GM18520 (cell line): ENCODE measurements around the gene SUDS3.
"Not testable (repeated sequence)": the region's sequence is repeated elsewhere in the genome, so short reads cannot be mapped to it uniquely, and the experiment has no call there.

Experiments used
- ATAC-seq: cut with Tn5 transposase; IDR thresholded peaks from one replicate; pipeline ENCODE4 v1.9.1; 2021; ENCODE audit not compliant: unreplicated experiment

The SUDS3 gene

DNA sequence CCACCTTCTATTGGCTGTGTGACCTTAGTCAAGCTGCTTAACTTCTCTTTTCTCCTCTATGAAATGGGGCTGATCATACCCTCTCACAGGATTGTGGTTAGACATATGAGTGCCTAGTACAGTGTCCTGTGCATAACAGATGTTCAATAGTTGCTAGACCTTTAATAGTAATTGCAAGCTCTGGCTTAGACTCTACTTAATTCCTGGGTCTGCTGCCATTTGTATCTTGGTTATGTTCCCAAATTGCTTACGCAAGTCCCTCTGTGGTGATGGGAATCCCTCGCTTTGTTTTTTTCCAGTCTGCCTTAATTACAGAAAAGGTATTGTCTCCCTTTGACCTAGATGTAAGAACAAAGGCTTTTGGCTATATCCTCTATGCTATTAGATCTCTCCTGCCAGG is 15.1 kb downstream of the SUDS3 start:
- no peak for ATAC-seq

- no peak for ATAC-seq
Measured at GRCh38 chr12:118391836-118392235, 15.5 kb downstream of the SUDS3 start.

- ATAC-seq, result no peak
Measured at GRCh38 chr12:118397708-118398440, 21.5 kb downstream of the SUDS3 start.

GRCh38 chr12:118398524-118398923 is 22.2 kb downstream of the SUDS3 start:
- ATAC-seq, result no peak

DNA sequence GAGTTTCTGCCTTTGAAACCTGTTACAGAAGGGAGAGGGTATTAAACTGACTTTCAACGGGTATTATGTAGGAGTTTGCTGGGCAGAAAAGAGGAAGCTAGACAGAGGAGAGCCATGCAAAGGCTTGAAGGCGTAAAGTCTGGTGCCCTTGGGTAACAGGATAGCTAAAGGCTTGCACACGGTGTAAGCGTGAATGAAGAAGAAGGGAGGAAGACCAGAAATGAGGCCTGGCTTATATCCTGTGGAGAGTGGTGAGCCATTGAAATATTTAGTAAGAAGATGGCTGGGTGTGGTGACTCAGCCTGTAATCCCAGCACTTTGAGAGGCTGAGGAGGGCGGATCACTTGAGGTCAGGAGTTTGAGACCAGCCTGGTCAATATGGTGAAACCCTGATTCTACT is 22.6 kb downstream of the SUDS3 start:
- no peak for ATAC-seq

- ATAC-seq, result no peak
Measured at GRCh38 chr12:118402251-118402650, 25.9 kb downstream of the SUDS3 start.

DNA sequence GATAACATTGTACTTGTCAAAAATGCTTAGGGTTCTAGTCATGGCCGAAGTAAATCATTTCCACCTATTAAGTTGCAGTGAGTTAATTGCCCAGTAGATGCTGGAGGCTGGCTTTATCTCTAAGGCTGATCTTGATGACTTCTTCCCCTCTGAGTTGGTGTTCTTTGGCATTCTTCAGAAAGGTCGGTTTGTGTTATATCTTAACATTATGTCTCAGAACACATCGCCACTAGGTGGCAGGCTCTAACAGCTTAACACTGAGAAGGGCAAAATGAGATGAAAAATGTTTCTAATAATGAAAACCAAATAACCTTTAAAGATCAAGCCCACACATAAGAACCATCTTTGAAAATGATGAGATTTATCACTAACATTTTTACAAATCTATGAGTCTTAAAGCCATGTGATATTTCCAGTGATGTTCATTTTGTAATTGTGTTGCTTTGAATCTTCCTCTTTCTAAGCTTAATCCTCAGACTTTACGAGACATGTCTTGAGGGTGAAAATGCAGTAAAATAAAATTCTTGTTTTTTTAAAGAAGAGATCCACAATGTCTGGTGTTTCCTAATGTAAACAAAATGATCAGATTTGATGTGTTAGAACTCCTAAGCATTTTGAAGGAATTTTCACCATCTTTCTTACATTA is 28.6 kb downstream of the SUDS3 start:
- no peak for ATAC-seq

- ATAC-seq, result not testable (repeated sequence)
Measured at GRCh38 chr12:118408241-118408640, 31.9 kb downstream of the SUDS3 start.

- no peak for ATAC-seq
Measured at GRCh38 chr12:118409834-118410233, 33.5 kb downstream of the SUDS3 start.

DNA sequence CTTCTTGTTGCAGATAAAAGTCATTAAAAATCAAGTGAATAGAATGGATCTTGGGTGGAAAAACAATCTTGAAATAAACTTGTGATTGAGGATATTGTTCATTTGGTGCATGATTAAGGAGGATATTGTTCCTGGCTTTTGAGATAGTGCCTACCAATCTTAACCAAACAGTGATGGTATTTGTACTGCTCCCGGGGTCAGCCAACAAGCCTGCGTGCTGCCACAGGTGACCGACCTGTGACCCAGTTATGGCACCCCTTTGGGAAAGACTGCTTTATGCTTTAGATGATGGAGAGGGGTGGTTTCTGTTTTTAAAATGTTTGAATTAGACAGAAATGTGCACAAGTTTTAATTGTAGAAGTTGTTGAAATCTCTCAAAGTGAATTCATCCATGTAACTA is 41.6 kb downstream of the SUDS3 start:
- no peak for ATAC-seq

- no peak for ATAC-seq
Measured at GRCh38 chr12:118418385-118419057, 42.2 kb downstream of the SUDS3 start.

DNA sequence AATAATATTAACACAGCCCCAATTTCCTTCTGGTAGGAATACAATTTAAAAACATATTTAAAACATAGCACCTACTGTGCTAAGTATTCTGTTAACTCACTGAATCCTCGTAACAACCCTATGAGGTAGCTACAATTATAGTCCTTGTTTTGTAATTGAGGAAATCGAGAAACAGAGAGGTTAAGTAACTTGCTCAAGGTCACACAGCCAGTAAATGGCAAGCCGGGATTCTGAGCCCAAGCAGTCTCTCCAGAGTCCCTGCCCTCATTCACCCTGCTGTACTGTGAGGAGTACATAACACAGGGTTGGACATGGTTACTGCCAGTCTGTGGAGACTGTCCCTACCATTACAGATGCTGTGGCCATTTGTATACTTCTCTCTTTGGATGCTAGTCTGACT is 44.3 kb downstream of the SUDS3 start:
- no peak for ATAC-seq

- no peak for ATAC-seq
Measured at GRCh38 chr12:118424884-118425283, 48.5 kb downstream of the SUDS3 start.

GRCh38 chr12:118425364-118425763 is 49.0 kb downstream of the SUDS3 start:
- ATAC-seq, result no peak

- ATAC-seq, result no peak
Measured at GRCh38 chr12:118427819-118428218, 51.5 kb downstream of the SUDS3 start.

GRCh38 chr12:118428643-118429042 is 52.3 kb downstream of the SUDS3 start:
- no peak for ATAC-seq

DNA sequence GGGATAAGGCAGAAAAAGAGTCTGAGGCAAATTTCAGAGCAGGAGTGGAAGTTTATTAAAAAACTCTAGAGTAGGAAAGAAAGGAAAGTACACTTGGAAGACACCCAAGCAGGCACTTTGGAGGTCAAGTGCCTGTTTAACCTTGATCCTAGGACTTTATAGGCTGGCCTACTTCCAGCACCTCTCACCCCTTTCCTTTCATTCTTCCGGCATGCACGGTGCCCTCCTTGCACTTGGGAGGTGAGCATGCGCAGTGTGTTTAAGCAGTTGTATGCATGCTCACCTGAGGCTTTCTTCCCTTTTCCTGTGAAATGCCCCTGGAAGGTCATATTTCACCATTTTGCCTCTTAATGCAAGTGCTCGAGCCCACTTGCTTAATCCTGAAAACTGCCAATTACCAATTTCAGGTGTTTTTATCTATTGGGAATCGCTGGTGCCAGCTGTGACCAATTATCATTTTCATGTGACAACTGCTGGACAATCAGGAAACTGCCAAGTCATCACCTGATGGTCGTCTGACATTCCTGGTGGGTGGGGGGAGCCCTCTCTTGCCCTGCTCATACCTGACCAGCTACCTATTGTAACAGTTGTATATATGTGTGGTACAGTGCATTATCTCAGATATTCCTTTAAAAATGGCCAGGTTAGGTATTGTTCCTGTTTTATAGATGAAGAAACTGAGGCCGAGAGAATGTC is 53.5 kb downstream of the SUDS3 start:
- no peak for ATAC-seq

DNA sequence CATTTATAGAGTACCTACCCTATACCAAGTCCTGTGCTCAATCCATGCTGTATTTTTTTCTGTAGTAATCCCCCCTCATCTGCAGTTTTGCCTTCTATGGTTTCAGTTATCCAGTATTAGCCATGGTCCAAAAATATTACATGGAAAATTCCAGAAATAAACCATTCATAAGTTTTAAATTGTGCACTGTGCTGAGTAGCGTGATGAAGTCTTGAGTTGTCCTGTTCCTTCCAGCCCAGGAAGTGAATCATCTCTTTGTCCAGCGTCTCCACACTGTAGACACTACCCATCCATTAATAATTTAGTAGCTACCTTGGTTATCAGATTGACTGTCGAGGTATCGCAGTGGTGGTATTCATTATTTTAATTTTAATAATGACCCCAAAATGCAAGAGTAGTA is 54.2 kb downstream of the SUDS3 start:
- ATAC-seq, result no peak

DNA sequence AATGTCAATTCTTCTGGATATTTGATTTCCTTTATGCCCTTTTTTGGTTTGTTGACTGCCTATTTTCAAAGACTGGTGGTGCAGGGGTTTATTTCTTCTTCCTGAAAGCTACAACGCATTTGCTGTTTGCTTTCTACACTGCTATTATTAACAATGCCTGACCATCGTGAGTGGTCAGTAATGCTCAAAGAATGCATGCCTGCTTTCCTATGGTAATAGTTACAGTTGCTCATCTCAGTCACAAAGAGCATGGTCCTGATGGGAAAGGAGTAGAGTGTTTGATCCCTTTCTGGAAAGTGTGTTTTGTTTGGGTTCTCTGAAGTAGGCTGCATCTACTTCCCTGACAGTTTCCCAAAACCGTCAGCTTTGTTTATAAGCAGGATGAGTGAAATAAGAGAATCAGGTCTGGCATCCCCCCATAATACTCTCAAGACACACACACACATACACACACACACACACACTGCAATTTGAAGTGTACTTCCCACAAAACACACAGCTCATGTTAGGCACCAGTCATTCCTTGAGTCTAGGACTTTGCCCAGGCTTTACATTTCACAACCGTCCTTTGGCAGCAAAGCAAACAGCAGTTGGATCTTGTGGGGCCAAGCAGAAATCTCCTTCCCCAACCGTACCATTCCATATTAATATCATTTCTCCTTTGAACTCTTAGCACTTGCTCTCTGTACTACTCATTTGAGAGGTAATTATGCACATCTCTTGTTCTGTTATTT is 56.6 kb downstream of the SUDS3 start:
- no peak for ATAC-seq

DNA sequence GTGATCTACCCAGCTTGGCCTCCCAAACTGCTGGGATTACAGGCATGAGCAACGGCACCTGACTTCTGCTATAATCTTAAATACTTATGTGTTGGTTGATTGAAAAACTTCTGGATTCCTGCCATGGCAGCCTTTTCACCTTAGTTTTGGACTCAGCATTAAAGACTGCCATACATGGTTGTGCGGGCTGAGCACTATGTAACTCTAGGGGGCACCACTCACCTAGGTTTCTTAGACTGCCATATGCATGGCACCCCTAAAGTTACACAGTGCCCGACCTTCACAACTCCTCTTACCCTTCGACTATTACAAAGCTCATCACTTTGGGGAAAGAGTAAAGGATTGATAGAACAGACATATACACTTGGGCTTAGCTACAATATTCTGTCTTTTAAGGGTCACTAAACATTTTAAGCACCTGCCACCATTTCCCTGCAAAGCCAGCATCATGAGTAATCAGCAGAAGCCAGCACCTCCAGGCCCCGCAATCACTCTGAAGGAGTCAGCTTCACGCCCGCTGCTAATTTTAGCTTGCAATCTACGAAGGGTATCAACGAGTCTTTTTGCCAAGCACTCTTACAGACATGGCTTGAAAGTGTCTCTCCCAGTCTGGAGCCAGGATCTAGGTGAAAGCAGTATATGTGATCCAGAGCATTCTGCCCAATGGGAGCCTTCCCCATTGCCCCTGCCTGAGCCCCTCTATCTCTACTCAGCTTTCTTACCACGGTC is 59.8 kb downstream of the SUDS3 start:
- no peak for ATAC-seq
